Effector memory CD4-positive, alpha-beta T cell (primary cell): ENCODE results near the gene NCOR2.

Source experiments
- DNase-seq, 3 donors: peaks; one replicate each; pipeline ENCODE4 v3.0.0-alpha.2; 2020
- H3K27ac ChIP-seq: 2 replicates; pipeline ENCODE4 v1.7.0; 2013; ENCODE audit warnings: mild to moderate bottlenecking, low read length, moderate library complexity; ENCODE audit not compliant: insufficient read depth, poor library complexity, severe bottlenecking
- H3K27me3 ChIP-seq: replicated peaks from 2 replicates; pipeline ENCODE4 v1.7.0; 2013; ENCODE audit warnings: mild to moderate bottlenecking, low read length; ENCODE audit not compliant: insufficient read depth, control insufficient read depth, poor library complexity, severe bottlenecking
- H3K36me3 ChIP-seq: 2 replicates; pipeline ENCODE4 v1.7.0; 2013; ENCODE audit warnings: mild to moderate bottlenecking, low read length, moderate library complexity; ENCODE audit not compliant: control insufficient read depth, insufficient read depth
- H3K4me1 ChIP-seq: 2 replicates; pipeline ENCODE4 v1.7.0; 2013; ENCODE audit warnings: low read length, mild to moderate bottlenecking; ENCODE audit not compliant: control insufficient read depth, insufficient read depth, poor library complexity, severe bottlenecking
- H3K4me3 ChIP-seq: 2 replicates; pipeline ENCODE4 v1.7.0; 2013; ENCODE audit warnings: low read length, low read depth, mild to moderate bottlenecking; ENCODE audit not compliant: insufficient read depth, poor library complexity, severe bottlenecking
- H3K9me3 ChIP-seq: 2 replicates; pipeline ENCODE4 v1.7.0; 2013; ENCODE audit warnings: mild to moderate bottlenecking, low read length, moderate library complexity; ENCODE audit not compliant: control insufficient read depth

NCOR2 gene

DNA sequence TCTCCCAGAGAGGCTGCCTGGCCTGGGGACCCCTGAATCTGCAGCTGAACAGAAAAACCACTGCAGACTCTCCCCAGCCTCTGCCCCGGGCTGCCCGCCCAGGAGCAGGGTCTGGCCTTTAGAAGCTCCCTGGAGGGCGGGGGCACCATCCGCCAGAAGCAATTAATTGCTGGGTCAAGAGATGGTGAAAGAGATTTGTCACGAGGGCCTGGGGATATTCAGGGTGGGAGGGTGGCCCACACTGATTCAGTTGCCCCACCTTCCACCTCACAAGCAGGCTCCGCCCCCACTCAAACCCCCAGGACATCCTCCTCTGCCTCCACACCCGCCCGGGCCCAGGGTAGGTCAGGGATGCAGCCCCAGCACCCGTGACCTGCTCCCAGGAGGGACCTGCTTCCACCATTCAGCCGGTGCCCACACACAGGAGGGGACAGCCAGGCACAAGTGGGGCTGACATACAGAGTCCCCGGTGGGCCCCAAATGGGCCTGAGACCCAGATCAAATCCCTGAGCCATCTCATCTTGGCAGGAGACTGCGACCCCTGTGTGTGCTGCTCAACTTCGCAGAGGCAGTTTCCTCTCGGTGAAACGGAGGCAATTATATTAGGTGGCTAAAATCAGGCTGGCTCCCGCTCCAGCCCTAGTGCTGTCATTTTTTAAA lies 23.0 kb downstream of the NCOR2 start:
- no peaks in the 10 kb centered on the region for H3K9me3 ChIP-seq

GRCh38 chr12:124543590-124544310 lies 23.7 kb downstream of the NCOR2 start:
- Histone ChIP-seq H3K9me3 (no peaks in the 10 kb centered on the region), H3K36me3 (no peaks in the 10 kb centered on the region), H3K4me3 (no peak overlapping the region), H3K27ac (no peak overlapping the region), H3K4me1 (peaks cover 42% of the 10 kb centered on the region), H3K27me3 (no peaks in the 10 kb centered on the region)
- DNase-seq = no peak

More for the DNA sequence above, 23.0 kb downstream of the NCOR2 start:
- no peak for DNase-seq
- no peaks in the 10 kb centered on the region for H3K27me3 ChIP-seq
- no peaks in the 10 kb centered on the region for H3K36me3 ChIP-seq
- no peak overlapping the region for H3K4me3 ChIP-seq
- H3K27ac ChIP-seq = no peak overlapping the region
- H3K4me1 ChIP-seq = peaks cover 42% of the 10 kb centered on the region

- Histone ChIP-seq H3K9me3 (no peaks in the 10 kb centered on the region), H3K27ac (no peak overlapping the region), H3K4me1 (peaks cover 42% of the 10 kb centered on the region), H3K4me3 (no peak overlapping the region), H3K36me3 (no peaks in the 10 kb centered on the region), H3K27me3 (no peaks in the 10 kb centered on the region)
- no peak for DNase-seq
Observed at GRCh38 chr12:124543052-124543589, 24.3 kb downstream of the NCOR2 start.

DNA sequence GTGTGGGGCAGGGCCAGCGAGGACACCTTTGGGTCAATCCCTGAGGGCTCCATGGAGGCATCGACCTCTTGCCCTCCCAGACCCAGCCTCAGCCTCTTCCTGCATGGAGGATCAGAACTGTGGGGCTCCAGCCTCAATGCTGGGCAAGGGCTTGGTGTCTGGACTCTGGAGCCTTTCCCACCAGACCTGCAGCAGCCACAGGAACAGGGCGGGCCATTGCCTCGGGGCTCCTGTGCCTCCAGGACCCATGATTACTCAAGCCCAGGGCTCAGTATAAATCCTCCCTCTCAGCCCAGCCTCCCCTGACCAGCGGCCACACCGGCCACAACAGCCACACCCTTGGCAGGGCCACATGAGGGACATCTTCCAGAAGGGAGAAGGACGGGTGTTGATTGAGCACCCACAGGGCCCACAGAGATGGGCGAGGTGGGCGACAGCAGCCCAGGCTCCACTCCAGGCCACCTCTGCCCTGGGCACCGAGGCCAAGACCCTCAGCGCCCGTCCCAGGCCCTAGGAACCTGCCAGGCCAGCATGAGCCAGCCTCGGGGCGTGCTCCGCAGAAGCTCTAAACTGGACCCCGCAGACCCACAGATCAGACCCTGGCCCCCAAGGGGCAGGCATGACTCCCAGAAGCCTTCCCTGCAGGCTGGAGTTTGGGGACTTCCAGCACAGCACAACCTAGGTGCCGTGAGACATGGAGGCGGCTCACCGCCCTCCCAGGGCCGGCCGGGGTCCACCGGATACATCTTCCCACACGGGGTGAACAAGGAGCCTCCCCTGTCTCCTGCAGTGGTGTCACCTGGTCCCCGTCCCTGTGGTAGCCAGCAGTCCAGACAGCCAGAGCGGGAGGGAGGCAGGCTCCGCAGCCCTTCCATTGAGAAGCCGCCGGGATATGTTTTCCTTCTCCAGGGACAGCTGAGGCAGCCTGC lies 25.1 kb downstream of the NCOR2 start:
- H3K27ac ChIP-seq = no peak overlapping the region
- no peaks in the 10 kb centered on the region for H3K36me3 ChIP-seq
- H3K9me3 ChIP-seq = no peaks in the 10 kb centered on the region
- DNase-seq = no peak
- no peaks in the 10 kb centered on the region for H3K27me3 ChIP-seq
- no peak overlapping the region for H3K4me3 ChIP-seq
- H3K4me1 ChIP-seq = peaks cover 42% of the 10 kb centered on the region

DNA sequence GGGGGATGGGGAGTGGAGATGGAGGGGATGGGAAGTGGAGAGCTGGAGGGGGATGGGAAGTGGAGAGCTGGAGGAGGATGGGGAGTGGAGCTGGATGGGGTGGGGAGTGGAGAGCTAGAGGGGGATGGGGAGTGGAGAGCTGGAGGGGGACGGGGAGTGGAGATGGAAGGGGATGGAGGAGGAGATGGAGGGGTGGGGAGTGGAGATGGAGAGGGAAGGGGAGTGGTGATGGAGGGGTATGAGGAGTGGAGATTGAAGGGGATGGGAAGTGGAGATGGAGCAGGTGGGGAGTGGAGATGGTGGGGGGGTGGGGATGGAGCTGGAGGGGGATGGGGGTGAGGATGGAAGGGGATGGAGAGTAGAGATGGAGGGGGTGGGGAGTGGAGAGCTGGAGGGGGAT lies 26.1 kb downstream of the NCOR2 start:
- no peaks in the 10 kb centered on the region for H3K36me3 ChIP-seq
- no peak overlapping the region for H3K27ac ChIP-seq
- peaks cover 38% of the 10 kb centered on the region for H3K4me1 ChIP-seq
- H3K9me3 ChIP-seq = no peaks in the 10 kb centered on the region
- no peak for DNase-seq
- no peaks in the 10 kb centered on the region for H3K27me3 ChIP-seq
- no peak overlapping the region for H3K4me3 ChIP-seq

DNA sequence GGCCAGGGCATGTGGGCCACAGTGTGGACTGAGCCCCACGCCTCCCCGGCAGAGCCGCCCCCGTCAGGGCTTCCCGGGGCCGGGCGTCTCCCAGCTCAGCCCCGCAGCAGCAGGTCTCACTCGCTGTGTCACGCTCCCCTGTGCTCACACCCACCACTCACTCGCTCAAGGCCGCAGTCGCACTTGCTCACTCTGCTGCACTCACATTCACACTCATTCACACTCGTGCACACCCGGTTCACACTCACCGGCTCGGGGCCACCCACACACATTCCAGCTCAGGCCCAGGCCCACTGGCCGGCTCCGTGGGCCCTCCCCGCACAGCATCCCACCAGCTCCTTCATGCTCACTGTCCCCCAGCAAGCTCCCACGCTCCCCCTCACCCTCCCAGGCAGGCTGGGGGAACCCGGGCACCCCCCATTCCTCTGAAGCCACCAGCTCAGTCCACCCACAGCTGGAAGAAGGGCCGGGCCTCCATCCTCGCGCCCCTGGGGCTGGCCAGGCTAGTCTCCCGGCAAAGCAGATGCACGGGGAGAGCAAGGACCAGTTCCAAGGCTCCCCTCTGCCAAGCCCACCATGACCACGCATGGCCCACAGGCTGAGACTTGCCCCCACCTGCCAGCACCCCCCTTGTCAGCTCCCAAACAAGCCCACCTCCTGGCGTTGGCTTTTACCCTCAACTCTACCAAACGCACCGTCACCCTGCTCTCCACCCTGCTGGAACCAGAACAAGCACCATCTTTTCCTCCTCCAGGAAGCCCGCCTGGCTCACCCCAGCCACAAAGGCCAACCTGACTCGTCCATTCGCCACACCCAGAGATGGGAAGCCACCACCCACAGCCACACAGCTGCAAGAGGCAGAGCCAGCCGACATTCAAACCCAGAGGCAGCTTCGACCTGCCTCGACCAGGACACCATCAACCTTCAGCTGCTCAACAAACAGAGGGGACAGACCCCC lies 28.0 kb downstream of the NCOR2 start:
- no peak overlapping the region for H3K27ac ChIP-seq
- no peak overlapping the region for H3K4me3 ChIP-seq
- H3K4me1 ChIP-seq = peaks cover 20% of the 10 kb centered on the region

DNA sequence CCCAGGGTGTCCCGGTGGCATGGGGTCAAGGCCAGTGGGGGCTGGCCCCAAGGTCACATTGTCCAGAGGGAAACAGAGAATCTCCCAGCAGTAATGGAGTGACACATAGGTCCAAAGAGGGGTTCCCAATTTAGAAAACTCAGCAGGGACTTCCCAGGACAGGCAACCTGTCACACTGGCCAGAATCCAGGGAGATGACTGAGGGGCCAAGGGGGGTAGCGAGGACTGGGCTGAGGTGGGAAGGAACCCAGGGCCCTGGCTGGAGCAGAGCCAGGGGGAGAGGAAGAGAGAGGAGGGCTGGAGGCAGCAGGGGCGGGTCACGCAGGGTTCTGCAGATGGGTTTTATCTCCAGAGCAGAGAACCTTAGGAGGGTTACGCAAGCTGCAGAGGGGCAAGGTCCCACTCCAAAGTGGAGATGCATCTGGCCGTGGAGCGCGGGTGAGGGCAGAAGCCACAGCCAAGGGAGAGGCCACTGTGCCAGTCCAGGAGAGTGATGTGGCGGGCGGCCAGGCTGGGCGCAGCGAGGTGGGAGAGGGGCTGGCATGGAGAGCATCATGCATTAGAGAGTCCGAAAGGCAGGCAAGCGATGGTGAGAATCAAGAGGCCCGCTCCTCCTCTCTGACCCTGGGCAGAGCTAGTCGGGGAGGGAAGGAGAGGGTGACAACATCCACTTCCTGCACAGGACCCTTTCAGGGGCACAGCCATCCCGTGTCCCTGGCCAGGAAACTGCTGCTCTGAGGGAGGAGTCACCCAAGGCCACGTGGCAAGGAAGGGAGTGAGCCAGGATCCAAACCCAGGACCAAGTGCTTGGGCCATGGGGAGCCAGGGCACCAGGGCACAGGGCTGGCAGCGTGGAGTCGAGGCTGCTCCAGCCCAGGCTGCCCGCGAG lies 29.0 kb downstream of the NCOR2 start:
- H3K36me3 ChIP-seq = peaks cover 11% of the 10 kb centered on the region
- H3K27ac ChIP-seq = no peak overlapping the region
- no peaks in the 10 kb centered on the region for H3K9me3 ChIP-seq
- DNase-seq = no peak
- H3K4me3 ChIP-seq = no peak overlapping the region
- peaks cover 14% of the 10 kb centered on the region for H3K4me1 ChIP-seq
- H3K27me3 ChIP-seq = no peaks in the 10 kb centered on the region

More for the DNA sequence above, 28.0 kb downstream of the NCOR2 start:
- DNase-seq = no peak
- peaks cover 11% of the 10 kb centered on the region for H3K36me3 ChIP-seq
- no peaks in the 10 kb centered on the region for H3K27me3 ChIP-seq
- H3K9me3 ChIP-seq = no peaks in the 10 kb centered on the region

DNA sequence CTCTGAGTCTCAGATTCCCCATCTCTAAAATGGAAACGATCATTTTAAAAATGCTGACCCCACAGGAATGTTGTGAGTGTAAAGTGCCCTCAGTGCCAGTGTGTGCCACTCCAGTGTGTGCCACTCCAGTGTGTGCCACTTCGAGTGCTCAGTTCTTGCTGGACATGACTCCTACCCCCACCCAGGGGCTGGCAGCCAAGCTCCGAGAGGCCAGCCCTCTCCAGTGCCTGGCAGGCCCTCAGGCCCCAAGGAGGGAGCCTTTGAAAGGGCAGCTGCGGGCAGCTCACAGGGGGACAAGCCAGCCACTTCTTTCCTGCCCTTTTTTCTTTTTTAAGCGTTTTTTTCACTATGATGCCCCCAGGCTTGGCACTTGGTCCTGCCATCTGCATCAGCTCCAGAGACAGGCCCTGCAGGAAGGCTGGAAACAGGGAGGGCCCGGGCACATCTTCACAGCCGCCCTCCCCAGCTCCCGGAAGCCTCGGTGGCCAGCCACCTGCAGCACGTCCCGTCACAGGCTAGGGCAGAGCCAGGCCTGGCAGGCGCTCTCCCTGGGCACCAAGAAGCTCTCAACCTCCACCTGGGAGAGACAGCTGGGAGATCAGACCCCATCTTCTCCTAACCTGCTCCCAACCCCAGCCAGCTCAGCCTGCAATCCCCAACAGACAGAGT lies 29.8 kb downstream of the NCOR2 start:
- no peak for DNase-seq
- no peak overlapping the region for H3K27ac ChIP-seq
- H3K4me1 ChIP-seq = peaks cover 9% of the 10 kb centered on the region
- H3K36me3 ChIP-seq = peaks cover 11% of the 10 kb centered on the region
- no peak overlapping the region for H3K4me3 ChIP-seq
- no peaks in the 10 kb centered on the region for H3K9me3 ChIP-seq
- no peaks in the 10 kb centered on the region for H3K27me3 ChIP-seq
